ENCODE measurements around the gene MC5R. TPM values are rescaled to one million over a fixed set of nuclear protein-coding genes. Genes with fewer than 3 reads are reported as not detected.

The MC5R gene
- total RNA-seq, result not detected

DNA sequence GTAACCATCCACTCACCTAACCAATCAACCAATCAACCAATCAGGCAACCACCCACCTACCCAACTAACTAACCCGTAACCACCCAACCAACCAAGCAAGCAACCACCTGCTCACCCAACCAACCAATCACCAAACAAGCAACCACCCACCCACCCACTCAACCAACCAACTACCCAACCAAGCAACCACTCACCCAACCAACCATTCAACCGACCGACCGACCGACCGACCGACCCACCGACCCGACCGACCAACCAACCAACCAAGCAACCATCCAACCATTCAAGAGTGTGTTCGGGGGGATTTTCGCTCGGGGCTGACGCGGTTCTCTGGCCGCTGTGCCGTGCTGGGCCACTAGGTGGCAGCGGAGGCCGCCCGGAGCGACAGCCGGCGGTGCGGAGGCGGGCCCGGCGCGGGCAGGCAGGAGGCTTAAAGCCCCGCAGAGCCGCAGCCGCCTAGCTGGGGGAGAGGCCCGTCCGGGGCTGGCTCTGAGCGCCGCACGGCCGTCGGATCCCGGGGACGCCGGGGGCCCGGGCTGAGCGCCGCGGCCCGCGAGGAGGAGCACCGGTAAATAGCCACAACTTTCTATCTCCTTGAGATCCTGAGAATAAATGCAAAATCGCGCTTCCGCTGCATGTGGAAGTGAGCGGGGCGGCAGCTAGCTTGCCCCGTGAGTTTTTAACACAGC is at the start of gene MC5R:
TSS of gene MC5R (plus strand) at position 443 of the 689 bp plus-strand sequence. CDS start 1,617 bp downstream, outside the sequence.
- peak; percentile 77 for DNase-seq

- DNase-seq, result no peak
Measured at GRCh38 chr18:13775058-13775457, 48.9 kb upstream of the MC5R start.

DNA sequence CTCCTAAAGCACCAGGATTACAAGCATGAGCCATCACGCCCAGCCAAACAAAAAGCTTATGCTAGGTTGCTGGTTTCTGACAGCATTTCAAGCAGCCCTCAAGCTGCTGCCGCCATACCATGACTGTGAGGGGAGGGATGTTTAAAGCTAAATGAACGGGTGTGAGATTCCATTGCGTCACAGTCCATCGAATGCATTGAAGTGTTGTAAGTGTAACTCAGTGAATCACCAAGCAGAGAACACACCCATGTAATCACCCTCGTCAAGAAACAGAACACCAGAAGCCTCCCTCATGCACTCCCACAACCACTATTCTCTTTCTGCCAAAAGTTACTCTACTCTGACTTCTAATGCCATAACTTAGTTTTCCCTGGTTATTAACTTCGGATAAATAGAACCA is 32.8 kb upstream of the MC5R start:
- peak; percentile 56 for DNase-seq

DNA sequence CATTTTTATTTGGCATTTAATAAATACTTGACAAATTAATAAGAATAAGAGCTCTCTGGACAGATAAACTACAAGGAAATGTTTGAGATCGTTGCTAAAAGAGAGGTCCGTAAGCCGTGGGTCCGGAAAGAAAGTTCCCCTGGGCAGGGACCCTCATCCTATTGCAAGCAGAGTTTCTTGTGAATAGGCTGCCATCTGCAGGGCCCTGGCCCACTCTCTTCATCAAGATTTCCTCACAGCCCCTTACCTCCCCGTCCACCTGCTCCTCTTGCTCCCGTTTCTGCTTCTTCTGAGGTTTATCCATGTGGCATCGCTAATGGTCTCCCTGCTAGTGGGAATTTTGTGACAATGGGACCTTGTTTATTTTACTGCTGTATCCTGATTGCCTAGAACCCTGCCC is 30.1 kb upstream of the MC5R start:
- DNase-seq, result no peak

DNA sequence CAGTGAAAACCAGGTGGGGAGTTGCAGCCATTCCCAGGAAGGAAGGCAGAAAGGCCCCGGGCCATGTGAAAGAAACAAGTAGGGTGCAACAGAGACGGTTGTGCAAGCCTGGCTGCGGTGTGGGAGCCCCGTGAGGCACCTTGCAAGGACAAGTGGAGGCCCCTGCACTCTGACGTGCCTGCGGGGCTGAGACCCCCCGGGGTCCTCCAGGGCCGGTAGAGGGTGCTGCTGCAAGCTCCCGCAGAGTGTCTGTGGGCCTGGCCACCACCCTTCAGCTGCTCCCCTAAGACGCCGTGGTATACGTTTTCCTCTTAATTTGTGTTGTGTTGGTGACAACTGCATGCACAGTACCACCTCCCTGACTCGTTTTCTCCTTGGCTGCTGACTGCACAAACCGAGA is 27.4 kb upstream of the MC5R start:
- DNase-seq, result no peak

- DNase-seq, result peak; percentile 17
Measured at GRCh38 chr18:13797157-13797611, 26.8 kb upstream of the MC5R start.

- DNase-seq, result no peak
Measured at GRCh38 chr18:13799396-13799795, 24.6 kb upstream of the MC5R start.

GRCh38 chr18:13800505-13801259 is 23.3 kb upstream of the MC5R start:
- peak; percentile 82 for DNase-seq

GRCh38 chr18:13801260-13801601 is 22.7 kb upstream of the MC5R start:
- no peak for DNase-seq

- DNase-seq, result no peak
Measured at GRCh38 chr18:13804305-13804704, 19.6 kb upstream of the MC5R start.

GRCh38 chr18:13808294-13809042 is 15.5 kb upstream of the MC5R start:
- no peak for DNase-seq

DNA sequence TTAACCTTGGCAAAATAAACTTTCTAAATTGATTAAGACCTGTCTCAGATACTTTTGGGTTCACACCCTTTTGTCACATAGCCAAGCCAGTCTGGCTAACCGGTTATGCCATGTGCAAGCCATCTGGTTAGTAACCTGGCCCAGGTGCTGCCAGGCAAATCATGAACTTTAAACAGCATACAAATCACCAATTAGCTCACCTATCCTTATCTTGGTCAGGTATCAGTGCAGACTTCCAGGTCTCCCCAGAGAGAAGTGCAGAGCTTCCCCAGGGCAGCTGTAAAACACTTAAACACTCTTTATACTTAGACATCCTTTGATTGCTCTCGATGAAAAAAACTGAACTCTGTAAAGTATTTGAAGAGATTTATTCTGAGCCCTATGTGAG is 14.9 kb upstream of the MC5R start:
- no peak for DNase-seq

DNA sequence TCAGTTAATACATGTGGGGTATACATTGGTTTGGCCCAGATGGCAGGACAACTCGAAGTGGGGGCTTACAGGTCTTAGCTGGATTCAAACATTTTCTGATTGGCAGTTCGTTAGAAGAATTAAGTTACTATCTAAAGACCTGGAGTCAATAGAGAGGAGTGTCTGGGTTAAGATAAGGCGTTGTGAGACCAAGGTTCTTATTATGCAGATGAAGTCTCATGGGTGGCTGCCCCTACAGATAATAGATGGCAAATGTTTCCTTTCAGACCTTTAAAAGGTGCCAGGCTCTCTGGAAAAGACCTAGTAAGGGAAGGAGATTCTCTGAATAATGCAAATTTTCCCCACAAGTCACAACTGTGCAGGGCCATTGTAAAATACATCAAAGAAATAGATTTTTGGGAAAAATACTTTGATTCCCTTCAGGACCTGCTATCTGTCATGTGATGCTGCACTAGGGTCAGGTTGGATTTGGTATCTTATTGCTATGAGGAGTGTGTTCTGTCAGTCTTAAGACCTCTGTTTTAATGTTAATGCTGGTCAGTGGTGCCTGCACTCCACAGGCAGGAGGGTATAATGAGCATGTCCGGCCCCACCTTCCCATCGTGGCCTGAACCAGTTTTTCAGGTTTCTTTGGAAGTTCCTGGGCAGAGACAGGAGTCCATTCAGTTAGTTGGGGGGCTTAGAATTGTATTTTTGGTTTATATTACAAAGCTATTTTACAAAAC is 14.3 kb upstream of the MC5R start:
- no peak for DNase-seq

GRCh38 chr18:13810950-13811485 is 12.9 kb upstream of the MC5R start:
- no peak for DNase-seq

- no peak for DNase-seq
Measured at GRCh38 chr18:13811993-13812392, 12.0 kb upstream of the MC5R start.

DNA sequence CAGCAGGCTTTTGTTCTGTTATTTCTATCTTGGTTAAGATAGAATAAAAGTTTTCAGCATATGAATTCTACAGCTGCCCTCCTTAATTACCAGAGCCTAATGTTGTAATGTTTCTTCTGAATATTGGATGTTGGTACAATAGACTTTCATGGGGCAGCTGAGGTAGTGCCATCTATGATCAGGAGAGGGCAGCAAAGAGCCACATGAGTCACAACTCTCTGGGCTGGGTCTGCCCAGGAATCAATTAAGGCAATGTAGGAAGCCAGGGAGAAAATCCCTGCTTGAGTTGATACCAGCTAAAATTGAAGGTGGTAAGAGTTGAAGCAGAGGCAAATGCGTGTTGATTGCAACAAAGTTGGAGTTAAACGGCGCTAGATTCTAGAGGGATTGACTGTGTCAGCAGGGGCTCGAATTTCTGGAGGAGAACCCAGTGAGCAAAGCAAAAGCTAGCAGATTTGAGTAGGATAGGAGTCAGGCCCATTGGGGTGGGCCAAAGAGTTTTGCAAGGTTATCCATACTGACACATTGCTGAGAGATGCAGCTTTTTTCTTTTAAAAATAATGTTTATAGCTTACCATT is 10.6 kb upstream of the MC5R start:
- peak; percentile 80 for DNase-seq

DNA sequence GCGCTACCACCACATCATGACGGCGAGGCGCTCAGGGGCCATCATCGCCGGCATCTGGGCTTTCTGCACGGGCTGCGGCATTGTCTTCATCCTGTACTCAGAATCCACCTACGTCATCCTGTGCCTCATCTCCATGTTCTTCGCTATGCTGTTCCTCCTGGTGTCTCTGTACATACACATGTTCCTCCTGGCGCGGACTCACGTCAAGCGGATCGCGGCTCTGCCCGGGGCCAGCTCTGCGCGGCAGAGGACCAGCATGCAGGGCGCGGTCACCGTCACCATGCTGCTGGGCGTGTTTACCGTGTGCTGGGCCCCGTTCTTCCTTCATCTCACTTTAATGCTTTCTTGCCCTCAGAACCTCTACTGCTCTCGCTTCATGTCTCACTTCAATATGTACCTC is 2.3 kb downstream of the MC5R start:
- no peak for DNase-seq

DNA sequence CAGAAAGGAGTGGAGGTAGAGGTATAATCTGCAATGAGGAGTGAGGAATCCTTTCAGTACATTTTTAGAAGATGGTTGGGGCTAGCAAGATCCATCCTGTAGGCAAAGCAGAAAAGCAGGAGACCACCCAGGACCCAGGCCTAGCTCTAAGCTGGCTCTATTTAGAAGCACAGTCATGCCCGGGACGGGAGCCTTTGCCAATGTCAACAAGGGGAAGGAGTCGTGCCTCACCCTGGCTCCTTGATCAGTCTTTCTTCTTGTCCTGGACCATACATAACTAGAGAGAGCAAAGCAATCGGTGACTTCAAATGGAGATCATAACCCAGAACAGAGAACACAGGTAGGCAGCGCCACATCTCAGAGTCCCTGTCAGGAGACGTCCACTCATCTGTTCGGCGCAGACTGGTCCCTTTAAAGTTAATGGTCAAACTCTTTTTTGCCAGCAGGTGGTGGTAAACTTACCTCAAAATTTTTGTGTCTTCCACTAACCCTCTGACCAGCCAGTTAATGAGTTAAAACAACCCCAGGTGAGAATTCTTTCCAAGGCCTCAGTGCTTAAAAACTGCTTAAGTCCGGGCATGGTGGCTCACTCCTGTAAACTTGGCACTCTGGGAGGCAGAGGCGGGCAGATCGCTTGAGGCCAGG is 8.0 kb downstream of the MC5R start:
- DNase-seq, result peak; percentile 18

DNA sequence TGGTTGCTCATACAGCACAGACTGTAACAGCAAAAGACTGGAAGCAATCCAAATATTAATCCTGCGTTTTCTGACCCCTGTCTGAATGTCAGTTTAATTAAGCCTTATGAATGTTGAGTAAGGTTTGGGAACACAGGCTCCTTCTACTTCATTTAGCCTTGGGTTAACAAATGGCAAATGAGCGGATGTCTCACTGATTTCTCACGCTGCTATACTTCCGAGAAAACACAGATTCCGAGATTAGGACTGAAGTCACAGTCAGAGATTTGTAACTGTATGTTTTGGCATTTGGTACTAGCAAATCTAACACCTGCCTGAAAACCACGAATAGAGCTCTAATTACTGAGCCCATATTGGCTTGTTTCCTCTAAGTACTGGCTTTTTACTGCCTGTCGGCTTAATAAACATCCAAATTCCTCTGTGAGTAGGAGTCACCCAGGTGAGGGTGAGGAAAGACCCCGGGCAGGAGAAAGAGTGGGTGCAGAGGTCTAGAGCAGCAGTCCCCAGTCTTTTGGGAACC is 10.6 kb downstream of the MC5R start:
- DNase-seq, result peak; percentile 34

DNA sequence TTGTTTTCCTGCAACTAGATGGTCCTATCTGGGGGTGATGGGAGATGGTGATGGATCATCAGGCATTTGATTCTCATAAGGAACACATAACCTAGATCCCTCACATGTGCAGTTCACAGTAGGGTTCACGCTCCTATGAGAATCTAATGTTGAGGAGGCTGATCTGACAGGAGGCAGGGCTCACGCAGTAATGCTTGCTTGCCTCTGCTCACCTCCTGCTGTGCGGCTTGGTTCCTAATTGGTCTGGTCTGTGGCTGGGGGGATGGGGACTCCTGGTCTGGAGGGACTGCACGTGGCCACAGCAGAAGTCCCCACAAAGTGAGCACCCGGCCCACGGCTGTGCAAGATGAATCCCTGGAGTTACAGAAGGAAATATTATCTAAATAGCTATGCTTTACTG is 11.3 kb downstream of the MC5R start:
- no peak for DNase-seq

GRCh38 chr18:13836559-13836958 is 12.6 kb downstream of the MC5R start:
- DNase-seq, result no peak
